WTC11 (cell line): ENCODE data around the gene AJAP1. TPM values are rescaled to one million over a fixed set of nuclear protein-coding genes. Genes with fewer than 3 reads are reported as not detected.

ENCODE experiments used
- ATAC-seq: fragments of 200-7000 bp; cut with Tn5 transposase; 2 replicates; pipeline ENCODE4 v1.10.0; 2021; ENCODE audit warnings: mild to moderate bottlenecking, moderate library complexity
- CTCF ChIA-PET: fragments of 300-600 bp; sonication (Branson Sonifier 250); formaldehyde crosslinking; loops from one replicate; lab custom pipeline; 2021; ENCODE audit warnings: antibody characterized with exemption; lab: Charles Lee
- POLR2A ChIA-PET: fragments of 350-600 bp; sonication (Branson Sonifier 250); formaldehyde crosslinking; loops from one replicate; lab custom pipeline; 2021; ENCODE audit warnings: antibody characterized with exemption; lab: Charles Lee
- DNase-seq: peaks from one replicate; pipeline ENCODE4 v3.0.0; 2021; ENCODE audit warnings: low spot score
- H3K27ac Mint-ChIP-seq: 2 replicates; pipeline ENCODE4 v1.8.0; 2021; ENCODE audit warnings: mixed read lengths
- H3K27me3 Mint-ChIP-seq: 2 replicates; pipeline ENCODE4 v1.8.0; 2021; ENCODE audit warnings: low read depth, mild to moderate bottlenecking, moderate library complexity, mixed read lengths
- H3K36me3 Mint-ChIP-seq: 2 replicates; pipeline ENCODE4 v1.8.0; 2021; ENCODE audit warnings: mixed read lengths
- H3K4me1 Mint-ChIP-seq: 2 replicates; pipeline ENCODE4 v1.8.0; 2022; ENCODE audit warnings: mixed read lengths
- H3K4me3 Mint-ChIP-seq: 2 replicates; pipeline ENCODE4 v1.8.0; 2021; ENCODE audit warnings: mild to moderate bottlenecking, moderate library complexity, mixed read lengths
- H3K9me3 Mint-ChIP-seq: 2 replicates; pipeline ENCODE4 v1.8.0; 2021; ENCODE audit warnings: mixed read lengths
- CBFB ChIP-seq: sonication (generic); formaldehyde crosslinking; IDR thresholded peaks from 2 replicates; pipeline ENCODE4 v1.8.1; 2022; ENCODE audit warnings: mild to moderate bottlenecking, low read depth, missing genetic modification reagents
- ETV6 ChIP-seq: sonication (generic); formaldehyde crosslinking; IDR thresholded peaks from 2 replicates; pipeline ENCODE4 v1.8.1; 2022; ENCODE audit warnings: mild to moderate bottlenecking, missing genetic modification reagents
- FOXK1 ChIP-seq: sonication (generic); formaldehyde crosslinking; IDR thresholded peaks from 2 replicates; pipeline ENCODE4 v1.8.0; 2022; ENCODE audit warnings: mild to moderate bottlenecking, moderate library complexity, missing genetic modification reagents
- FOXP1 ChIP-seq: sonication (generic); formaldehyde crosslinking; IDR thresholded peaks from 2 replicates; pipeline ENCODE4 v1.8.0; 2022; ENCODE audit warnings: missing genetic modification reagents, mild to moderate bottlenecking, moderate library complexity, borderline replicate concordance
- GRHL2 ChIP-seq: fragments of 250-450 bp; sonication (Bioruptor Pico); IDR thresholded peaks from 2 replicates; pipeline ENCODE4 v1.8.0; 2022; ENCODE audit warnings: mild to moderate bottlenecking, moderate library complexity; ENCODE audit not compliant: insufficient replicate concordance, severe bottlenecking
- HMGA2 ChIP-seq: fragments of 250-450 bp; sonication (Bioruptor Pico); IDR thresholded peaks from 2 replicates; pipeline ENCODE4 v1.4.0; 2021; ENCODE audit warnings: mild to moderate bottlenecking, moderate library complexity
- IRF2 ChIP-seq: sonication (generic); formaldehyde crosslinking; IDR thresholded peaks from 2 replicates; pipeline ENCODE4 v1.8.0; 2022; ENCODE audit warnings: low read depth, missing genetic modification reagents, borderline replicate concordance
- JAZF1 ChIP-seq: fragments of 250-450 bp; sonication (Bioruptor Pico); IDR thresholded peaks from 2 replicates; pipeline ENCODE4 v1.9.0; 2021; ENCODE audit warnings: moderate library complexity, mild to moderate bottlenecking, inconsistent platforms
- NFATC4 ChIP-seq: fragments of 250-450 bp; sonication (Bioruptor Pico); IDR thresholded peaks from 2 replicates; pipeline ENCODE4 v1.9.0; 2021; ENCODE audit warnings: mild to moderate bottlenecking
- TP53 ChIP-seq: sonication (generic); formaldehyde crosslinking; IDR thresholded peaks from 2 replicates; pipeline ENCODE4 v1.8.1; 2023; ENCODE audit warnings: mild to moderate bottlenecking, missing genetic modification reagents
- total RNA-seq: library from RNA; stranded (reverse); gene quantifications from 3 replicates; pipeline ENCODE4 v1.2.3, GENCODE V29; 2021
- TF ChIP-seq, protein P1 (sequence below): sonication (generic); formaldehyde crosslinking; IDR thresholded peaks from 2 replicates; pipeline ENCODE4 v1.8.0; 2023; ENCODE audit warnings: missing genetic modification reagents, mild to moderate bottlenecking, borderline replicate concordance
- TF ChIP-seq, protein P2 (sequence below): sonication (generic); formaldehyde crosslinking; IDR thresholded peaks from 2 replicates; pipeline ENCODE4 v1.8.0; 2022; ENCODE audit warnings: missing genetic modification reagents
- TF ChIP-seq, protein P3 (sequence below): sonication (generic); formaldehyde crosslinking; IDR thresholded peaks from 2 replicates; pipeline ENCODE4 v1.8.1; 2023; ENCODE audit warnings: mild to moderate bottlenecking, moderate library complexity, missing genetic modification reagents
- TF ChIP-seq, protein P4 (sequence below): fragments of 250-450 bp; sonication (Bioruptor Pico); IDR thresholded peaks from 2 replicates; pipeline ENCODE4 v2.1.2; 2022; ENCODE audit warnings: mild to moderate bottlenecking, moderate library complexity
- TF ChIP-seq, protein P5 (sequence below): fragments of 250-450 bp; sonication (Bioruptor Pico); IDR thresholded peaks from 2 replicates; pipeline ENCODE4 v1.9.0; 2021; ENCODE audit warnings: moderate library complexity, mild to moderate bottlenecking, inconsistent platforms, borderline replicate concordance
- TF ChIP-seq, protein P6 (sequence below): sonication (generic); formaldehyde crosslinking; IDR thresholded peaks from 2 replicates; pipeline ENCODE4 v1.8.1; 2022; ENCODE audit warnings: low read depth, missing genetic modification reagents, borderline replicate concordance
- TF ChIP-seq, protein P7 (sequence below): sonication (generic); formaldehyde crosslinking; IDR thresholded peaks from 2 replicates; pipeline ENCODE4 v1.8.0; 2023; ENCODE audit warnings: missing genetic modification reagents
- TF ChIP-seq, protein P8 (sequence below): sonication (generic); formaldehyde crosslinking; IDR thresholded peaks from 2 replicates; pipeline ENCODE4 v1.8.1; 2023; ENCODE audit warnings: mild to moderate bottlenecking, missing genetic modification reagents, moderate library complexity

The AJAP1 gene
- total RNA-seq, 1 experiment from 2014 or later, result 2.1 TPM

DNA sequence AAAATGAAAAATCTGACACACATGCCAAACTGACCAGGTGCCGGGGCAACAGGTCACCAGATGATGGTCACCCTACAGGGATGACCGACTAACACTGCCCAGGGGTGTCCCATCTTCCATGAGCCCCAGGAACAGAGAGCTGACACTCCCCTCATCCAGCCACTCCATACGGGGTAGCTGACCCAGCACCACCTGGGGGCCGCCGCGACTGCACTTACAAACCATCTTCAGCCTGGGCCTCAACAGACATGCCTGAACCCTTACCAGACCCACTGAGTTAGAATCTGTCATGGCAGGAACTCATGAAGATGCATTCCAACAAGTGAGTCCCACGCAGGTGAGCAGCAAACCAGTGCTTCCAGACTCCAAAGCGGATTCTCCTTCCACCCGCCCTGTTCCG, 31.6 kb upstream of the AJAP1 start (continued):
- TF ChIP-seq, protein P1, sequence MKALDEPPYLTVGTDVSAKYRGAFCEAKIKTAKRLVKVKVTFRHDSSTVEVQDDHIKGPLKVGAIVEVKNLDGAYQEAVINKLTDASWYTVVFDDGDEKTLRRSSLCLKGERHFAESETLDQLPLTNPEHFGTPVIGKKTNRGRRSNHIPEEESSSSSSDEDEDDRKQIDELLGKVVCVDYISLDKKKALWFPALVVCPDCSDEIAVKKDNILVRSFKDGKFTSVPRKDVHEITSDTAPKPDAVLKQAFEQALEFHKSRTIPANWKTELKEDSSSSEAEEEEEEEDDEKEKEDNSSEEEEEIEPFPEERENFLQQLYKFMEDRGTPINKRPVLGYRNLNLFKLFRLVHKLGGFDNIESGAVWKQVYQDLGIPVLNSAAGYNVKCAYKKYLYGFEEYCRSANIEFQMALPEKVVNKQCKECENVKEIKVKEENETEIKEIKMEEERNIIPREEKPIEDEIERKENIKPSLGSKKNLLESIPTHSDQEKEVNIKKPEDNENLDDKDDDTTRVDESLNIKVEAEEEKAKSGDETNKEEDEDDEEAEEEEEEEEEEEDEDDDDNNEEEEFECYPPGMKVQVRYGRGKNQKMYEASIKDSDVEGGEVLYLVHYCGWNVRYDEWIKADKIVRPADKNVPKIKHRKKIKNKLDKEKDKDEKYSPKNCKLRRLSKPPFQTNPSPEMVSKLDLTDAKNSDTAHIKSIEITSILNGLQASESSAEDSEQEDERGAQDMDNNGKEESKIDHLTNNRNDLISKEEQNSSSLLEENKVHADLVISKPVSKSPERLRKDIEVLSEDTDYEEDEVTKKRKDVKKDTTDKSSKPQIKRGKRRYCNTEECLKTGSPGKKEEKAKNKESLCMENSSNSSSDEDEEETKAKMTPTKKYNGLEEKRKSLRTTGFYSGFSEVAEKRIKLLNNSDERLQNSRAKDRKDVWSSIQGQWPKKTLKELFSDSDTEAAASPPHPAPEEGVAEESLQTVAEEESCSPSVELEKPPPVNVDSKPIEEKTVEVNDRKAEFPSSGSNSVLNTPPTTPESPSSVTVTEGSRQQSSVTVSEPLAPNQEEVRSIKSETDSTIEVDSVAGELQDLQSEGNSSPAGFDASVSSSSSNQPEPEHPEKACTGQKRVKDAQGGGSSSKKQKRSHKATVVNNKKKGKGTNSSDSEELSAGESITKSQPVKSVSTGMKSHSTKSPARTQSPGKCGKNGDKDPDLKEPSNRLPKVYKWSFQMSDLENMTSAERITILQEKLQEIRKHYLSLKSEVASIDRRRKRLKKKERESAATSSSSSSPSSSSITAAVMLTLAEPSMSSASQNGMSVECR, result no peak
- TF ChIP-seq ETV6 (CRISPR knock-in tag), result no peak

DNA sequence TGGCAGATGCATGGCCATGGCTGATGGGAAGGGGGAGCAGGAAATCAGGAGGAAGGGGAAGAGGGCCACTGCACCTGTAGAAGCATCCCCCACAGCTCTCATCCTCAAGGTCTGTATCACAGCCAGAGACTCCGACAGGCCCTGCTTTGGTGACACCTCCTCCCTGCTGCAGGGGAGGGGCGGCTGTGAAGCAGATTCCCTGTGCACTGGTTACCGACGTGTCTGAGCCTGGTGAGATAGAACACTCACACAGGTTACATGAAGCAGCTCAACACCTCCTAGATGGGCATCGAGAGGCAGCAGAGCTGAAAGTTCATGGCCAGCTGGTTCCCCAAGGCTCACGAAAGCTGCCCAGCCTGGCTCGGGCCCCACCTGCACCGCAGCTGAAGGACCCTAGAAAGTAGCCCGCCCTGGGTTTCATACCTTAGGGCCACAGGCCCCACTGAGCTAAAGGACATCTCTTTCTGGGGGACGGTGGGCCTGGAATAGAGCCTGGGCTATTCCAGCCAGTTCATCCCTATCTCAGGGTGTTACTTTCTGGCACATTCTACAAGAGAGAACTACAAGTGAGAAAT, 30.2 kb upstream of the AJAP1 start:
- Mint-ChIP-seq H3K9me3 (peaks cover 56% of the 10 kb centered on the region), H3K27ac (no peak overlapping the region), H3K27me3 (peaks cover 5% of the 10 kb centered on the region), H3K4me1 (no peaks in the 10 kb centered on the region), H3K4me3 (no peak overlapping the region), H3K36me3 (peaks cover 63% of the 10 kb centered on the region)
- TF ChIP-seq, protein P2, sequence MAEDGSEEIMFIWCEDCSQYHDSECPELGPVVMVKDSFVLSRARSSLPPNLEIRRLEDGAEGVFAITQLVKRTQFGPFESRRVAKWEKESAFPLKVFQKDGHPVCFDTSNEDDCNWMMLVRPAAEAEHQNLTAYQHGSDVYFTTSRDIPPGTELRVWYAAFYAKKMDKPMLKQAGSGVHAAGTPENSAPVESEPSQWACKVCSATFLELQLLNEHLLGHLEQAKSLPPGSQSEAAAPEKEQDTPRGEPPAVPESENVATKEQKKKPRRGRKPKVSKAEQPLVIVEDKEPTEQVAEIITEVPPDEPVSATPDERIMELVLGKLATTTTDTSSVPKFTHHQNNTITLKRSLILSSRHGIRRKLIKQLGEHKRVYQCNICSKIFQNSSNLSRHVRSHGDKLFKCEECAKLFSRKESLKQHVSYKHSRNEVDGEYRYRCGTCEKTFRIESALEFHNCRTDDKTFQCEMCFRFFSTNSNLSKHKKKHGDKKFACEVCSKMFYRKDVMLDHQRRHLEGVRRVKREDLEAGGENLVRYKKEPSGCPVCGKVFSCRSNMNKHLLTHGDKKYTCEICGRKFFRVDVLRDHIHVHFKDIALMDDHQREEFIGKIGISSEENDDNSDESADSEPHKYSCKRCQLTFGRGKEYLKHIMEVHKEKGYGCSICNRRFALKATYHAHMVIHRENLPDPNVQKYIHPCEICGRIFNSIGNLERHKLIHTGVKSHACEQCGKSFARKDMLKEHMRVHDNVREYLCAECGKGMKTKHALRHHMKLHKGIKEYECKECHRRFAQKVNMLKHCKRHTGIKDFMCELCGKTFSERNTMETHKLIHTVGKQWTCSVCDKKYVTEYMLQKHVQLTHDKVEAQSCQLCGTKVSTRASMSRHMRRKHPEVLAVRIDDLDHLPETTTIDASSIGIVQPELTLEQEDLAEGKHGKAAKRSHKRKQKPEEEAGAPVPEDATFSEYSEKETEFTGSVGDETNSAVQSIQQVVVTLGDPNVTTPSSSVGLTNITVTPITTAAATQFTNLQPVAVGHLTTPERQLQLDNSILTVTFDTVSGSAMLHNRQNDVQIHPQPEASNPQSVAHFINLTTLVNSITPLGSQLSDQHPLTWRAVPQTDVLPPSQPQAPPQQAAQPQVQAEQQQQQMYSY (CRISPR knock-in tag), result no peak
- TF ChIP-seq HMGA2 (CRISPR knock-in tag), result no peak
- no peak for TF ChIP-seq FOXK1 (CRISPR knock-in tag)
- no peak for TF ChIP-seq IRF2 (CRISPR knock-in tag)
- no peak for TF ChIP-seq CBFB (CRISPR knock-in tag)
- no peak for TF ChIP-seq JAZF1 (CRISPR knock-in tag)
- TF ChIP-seq TP53 (CRISPR knock-in tag), result no peak
- TF ChIP-seq, protein P3, sequence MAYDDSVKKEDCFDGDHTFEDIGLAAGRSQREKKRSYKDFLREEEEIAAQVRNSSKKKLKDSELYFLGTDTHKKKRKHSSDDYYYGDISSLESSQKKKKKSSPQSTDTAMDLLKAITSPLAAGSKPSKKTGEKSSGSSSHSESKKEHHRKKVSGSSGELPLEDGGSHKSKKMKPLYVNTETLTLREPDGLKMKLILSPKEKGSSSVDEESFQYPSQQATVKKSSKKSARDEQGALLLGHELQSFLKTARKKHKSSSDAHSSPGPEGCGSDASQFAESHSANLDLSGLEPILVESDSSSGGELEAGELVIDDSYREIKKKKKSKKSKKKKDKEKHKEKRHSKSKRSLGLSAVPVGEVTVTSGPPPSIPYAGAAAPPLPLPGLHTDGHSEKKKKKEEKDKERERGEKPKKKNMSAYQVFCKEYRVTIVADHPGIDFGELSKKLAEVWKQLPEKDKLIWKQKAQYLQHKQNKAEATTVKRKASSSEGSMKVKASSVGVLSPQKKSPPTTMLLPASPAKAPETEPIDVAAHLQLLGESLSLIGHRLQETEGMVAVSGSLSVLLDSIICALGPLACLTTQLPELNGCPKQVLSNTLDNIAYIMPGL (CRISPR knock-in tag), result no peak
- TF ChIP-seq NFATC4, result no peak
- TF ChIP-seq, protein P4, sequence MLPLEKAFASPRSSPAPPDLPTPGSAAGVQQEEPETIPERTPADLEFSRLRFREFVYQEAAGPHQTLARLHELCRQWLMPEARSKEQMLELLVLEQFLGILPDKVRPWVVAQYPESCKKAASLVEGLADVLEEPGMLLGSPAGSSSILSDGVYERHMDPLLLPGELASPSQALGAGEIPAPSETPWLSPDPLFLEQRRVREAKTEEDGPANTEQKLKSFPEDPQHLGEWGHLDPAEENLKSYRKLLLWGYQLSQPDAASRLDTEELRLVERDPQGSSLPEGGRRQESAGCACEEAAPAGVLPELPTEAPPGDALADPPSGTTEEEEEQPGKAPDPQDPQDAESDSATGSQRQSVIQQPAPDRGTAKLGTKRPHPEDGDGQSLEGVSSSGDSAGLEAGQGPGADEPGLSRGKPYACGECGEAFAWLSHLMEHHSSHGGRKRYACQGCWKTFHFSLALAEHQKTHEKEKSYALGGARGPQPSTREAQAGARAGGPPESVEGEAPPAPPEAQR (CRISPR knock-in tag), result no peak
- ATAC-seq (no peak), DNase-seq (no peak)
- ChIA-PET POLR2A (no interaction called here), CTCF (no interaction called here)

DNA sequence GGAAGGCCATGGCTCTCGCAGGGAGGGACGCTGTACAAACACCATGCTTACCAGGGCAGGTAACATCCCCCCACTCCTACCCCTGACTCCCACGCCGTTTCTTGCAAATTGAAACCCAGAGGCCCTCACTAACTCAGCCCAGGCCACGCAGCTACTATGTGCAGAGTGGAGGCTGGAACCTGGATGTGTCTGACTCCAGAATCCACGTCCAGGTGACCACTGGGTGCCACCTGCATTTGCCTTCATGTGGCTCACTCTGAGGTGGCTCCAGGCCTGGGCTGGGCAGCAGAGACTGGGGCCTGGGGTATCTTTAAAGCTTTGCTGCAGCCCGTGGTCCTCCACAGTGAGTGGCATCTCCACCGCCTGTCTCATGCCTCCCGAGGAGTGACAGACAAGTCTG, 29.6 kb upstream of the AJAP1 start:
- ChIA-PET CTCF (no interaction called here), POLR2A (no interaction called here)
- peaks cover 58% of the 10 kb centered on the region for H3K9me3 Mint-ChIP-seq
- H3K27me3 Mint-ChIP-seq, result peaks cover 5% of the 10 kb centered on the region
- no peaks in the 10 kb centered on the region for H3K4me1 Mint-ChIP-seq
- H3K4me3 Mint-ChIP-seq, result no peak overlapping the region
- H3K27ac Mint-ChIP-seq, result no peak overlapping the region
- ATAC-seq (no peak), DNase-seq (no peak)
- peaks cover 66% of the 10 kb centered on the region for H3K36me3 Mint-ChIP-seq
- TF ChIP-seq FOXP1 (no peak), FOXK1 (CRISPR knock-in tag) (no peak), GRHL2 (CRISPR knock-in tag) (no peak), CBFB (CRISPR knock-in tag) (no peak)
- TF ChIP-seq, protein P5, sequence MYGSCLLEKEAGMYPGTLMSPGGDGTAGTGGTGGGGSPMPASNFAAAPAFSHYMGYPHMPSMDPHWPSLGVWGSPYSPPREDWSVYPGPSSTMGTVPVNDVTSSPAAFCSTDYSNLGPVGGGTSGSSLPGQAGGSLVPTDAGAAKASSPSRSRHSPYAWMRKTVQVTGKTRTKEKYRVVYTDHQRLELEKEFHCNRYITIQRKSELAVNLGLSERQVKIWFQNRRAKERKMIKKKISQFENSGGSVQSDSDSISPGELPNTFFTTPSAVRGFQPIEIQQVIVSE (CRISPR knock-in tag), result no peak
- TF ChIP-seq, protein P6, sequence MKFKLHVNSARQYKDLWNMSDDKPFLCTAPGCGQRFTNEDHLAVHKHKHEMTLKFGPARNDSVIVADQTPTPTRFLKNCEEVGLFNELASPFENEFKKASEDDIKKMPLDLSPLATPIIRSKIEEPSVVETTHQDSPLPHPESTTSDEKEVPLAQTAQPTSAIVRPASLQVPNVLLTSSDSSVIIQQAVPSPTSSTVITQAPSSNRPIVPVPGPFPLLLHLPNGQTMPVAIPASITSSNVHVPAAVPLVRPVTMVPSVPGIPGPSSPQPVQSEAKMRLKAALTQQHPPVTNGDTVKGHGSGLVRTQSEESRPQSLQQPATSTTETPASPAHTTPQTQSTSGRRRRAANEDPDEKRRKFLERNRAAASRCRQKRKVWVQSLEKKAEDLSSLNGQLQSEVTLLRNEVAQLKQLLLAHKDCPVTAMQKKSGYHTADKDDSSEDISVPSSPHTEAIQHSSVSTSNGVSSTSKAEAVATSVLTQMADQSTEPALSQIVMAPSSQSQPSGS, result no peak
- TF ChIP-seq, protein P7, sequence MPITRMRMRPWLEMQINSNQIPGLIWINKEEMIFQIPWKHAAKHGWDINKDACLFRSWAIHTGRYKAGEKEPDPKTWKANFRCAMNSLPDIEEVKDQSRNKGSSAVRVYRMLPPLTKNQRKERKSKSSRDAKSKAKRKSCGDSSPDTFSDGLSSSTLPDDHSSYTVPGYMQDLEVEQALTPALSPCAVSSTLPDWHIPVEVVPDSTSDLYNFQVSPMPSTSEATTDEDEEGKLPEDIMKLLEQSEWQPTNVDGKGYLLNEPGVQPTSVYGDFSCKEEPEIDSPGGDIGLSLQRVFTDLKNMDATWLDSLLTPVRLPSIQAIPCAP (CRISPR knock-in tag), result no peak
- TF ChIP-seq, protein P8, sequence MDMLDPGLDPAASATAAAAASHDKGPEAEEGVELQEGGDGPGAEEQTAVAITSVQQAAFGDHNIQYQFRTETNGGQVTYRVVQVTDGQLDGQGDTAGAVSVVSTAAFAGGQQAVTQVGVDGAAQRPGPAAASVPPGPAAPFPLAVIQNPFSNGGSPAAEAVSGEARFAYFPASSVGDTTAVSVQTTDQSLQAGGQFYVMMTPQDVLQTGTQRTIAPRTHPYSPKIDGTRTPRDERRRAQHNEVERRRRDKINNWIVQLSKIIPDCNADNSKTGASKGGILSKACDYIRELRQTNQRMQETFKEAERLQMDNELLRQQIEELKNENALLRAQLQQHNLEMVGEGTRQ (CRISPR knock-in tag), result no peak
